AG09319 (cell line): ENCODE data around the gene INTS14.

ENCODE experiments used
- DNase-seq: peaks from one replicate; pipeline ENCODE4 v3.0.0-alpha.2; 2010; ENCODE audit warnings: low read depth; ENCODE audit errors: extremely low read depth
- CTCF ChIP-seq: IDR thresholded peaks from 2 replicates; pipeline ENCODE4 v1.5.1; 2011; ENCODE audit warnings: low read depth, mild to moderate bottlenecking, inconsistent platforms, low read length, moderate library complexity

INTS14 gene

GRCh38 chr15:65603134-65603533, 7.8 kb downstream of the INTS14 start:
- DNase-seq, result no peak
- TF ChIP-seq CTCF, result no peak

DNA sequence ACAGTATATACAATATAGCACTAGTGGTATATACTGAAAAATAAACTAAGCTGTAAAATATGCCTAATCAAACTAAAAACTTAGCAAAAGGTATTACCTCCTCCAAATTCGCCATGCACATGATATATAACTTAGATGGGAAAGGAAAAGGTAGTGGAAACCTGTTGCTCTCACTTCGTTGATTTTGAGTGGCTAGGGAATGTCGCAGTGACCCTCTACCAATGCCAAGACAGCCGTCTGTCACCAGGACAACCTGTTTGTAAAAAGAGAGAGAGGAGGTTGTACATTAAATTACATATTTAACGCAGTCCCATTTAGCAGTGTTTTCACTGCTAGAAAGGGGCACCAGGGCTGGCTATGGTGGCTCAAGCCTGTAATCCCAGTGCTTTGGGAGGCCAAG, 11.3 kb downstream of the INTS14 start:
- no peak for TF ChIP-seq CTCF
- DNase-seq, result no peak

- no peak for TF ChIP-seq CTCF
- DNase-seq, result no peak
These were observed 12.5 kb downstream of the INTS14 start for GRCh38 chr15:65598468-65598867.

DNA sequence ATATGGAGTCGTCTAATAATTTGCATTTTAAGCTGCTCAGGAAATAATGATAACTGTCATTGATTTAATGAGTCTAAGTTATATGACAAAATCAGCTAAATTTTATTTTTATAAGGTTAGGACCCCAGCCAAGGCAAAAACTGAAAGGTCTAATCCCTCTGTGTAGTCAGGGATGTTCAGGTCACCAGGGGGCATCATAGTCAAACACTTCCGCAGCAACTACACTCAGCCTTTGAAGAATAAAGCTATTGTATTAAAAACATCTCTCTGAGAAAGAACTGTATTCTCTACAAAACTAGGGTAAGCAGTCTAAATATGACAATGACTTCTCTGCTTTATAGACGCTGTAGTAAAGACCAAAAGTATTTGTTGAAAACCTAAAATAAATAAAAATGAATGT, 15.0 kb downstream of the INTS14 start:
- no peak for DNase-seq
- TF ChIP-seq CTCF, result peak; percentile 20

DNA sequence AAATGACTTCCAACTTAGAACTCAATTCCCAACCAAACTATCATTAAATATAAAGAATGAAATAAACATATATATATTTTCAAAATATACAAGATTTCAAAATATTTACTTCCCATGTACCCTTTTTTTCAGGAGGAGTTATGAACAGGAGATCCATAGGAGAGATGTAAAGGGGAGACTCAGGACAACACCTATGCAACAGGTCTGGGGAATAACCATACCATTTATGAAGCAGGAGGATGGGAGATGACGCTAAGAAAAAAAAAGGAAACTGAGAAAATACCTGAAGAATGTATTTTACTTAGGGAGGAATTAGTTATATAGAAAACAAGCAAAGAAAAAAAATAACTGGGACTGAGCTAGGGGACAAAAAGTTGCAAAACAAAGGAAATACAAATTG, 23.8 kb downstream of the INTS14 start:
- no peak for DNase-seq

GRCh38 chr15:65584241-65584640, 26.7 kb downstream of the INTS14 start:
- no peak for DNase-seq
- TF ChIP-seq CTCF, result no peak

More for the DNA sequence above, 23.8 kb downstream of the INTS14 start:
- TF ChIP-seq CTCF, result no peak

DNA sequence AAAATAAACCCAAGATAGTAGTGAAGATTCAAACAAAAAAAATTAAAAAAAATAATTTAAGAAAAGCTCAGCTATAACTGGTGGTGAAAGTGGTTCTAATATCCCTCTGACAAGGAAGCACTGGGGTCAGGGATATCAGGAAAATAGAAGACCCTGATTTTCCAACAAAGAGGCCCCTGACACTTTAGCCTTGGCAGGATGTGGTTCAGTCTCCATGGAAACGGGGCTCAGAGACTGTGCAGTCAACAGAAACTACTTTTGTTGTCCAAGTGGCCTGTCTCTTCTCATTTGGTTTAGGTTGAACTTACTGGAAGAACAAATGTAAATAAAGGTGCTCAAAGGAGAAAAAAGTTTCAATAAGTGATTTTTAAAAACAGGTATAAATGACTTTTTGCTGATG, 27.2 kb downstream of the INTS14 start:
- no peak for DNase-seq

More for the DNA sequence above, 27.2 kb downstream of the INTS14 start:
- TF ChIP-seq CTCF, result no peak
